Measurements from ENCODE around the gene CPLANE2. TPM values are rescaled to one million over a fixed set of nuclear protein-coding genes. Genes with fewer than 3 reads are reported as not detected.

The CPLANE2 gene
- total RNA-seq, 1 donor from 2014 or later: 5.1 TPM

GRCh38 chr1:16235944-16236510 is 956 bp downstream of the CPLANE2 start:
- peak; percentile 79 for ATAC-seq (ENCODE audit: low read depth)
- Mint-ChIP-seq H3K9me3 (no peaks in the 10 kb centered on the region), H3K4me1 (peaks cover 12% of the 10 kb centered on the region), H3K4me3 (peak overlapping the region; percentile 90), H3K27ac (peak overlapping the region; percentile 95), H3K36me3 (ENCODE audit: low read depth) (peaks cover 4% of the 10 kb centered on the region), H3K27me3 (no peaks in the 10 kb centered on the region)
- ChIA-PET CTCF (interaction anchor here (1.9 kb wide), 1 partner anchor 18 kb away, joined by 4 read pairs; no protein-coding TSS in a partner anchor), POLR2A (interaction anchor here (0.6 to 1.7 kb wide), 2 partner anchors 29 to 124 kb away, joined by 3 to 5 read pairs; no protein-coding TSS in a partner anchor)
- no peak for DNase-seq
- intact Hi-C loops (cut with micrococcal nuclease): loop anchor here (1.0 to 2.0 kb wide), 6 partner anchors 8 to 715 kb away; partner anchors contain the start of gene FBXO42
- no peak for TF ChIP-seq CTCF (IDR thresholded peaks at IDR 0.05)

- Mint-ChIP-seq H3K9me3 (no peaks in the 10 kb centered on the region), H3K4me1 (peaks cover 12% of the 10 kb centered on the region), H3K27ac (no peak overlapping the region), H3K36me3 (ENCODE audit: low read depth) (peaks cover 4% of the 10 kb centered on the region), H3K4me3 (no peak overlapping the region), H3K27me3 (no peaks in the 10 kb centered on the region)
- ATAC-seq (ENCODE audit: low read depth) (no peak), DNase-seq (no peak)
- CTCF ChIA-PET: interaction anchor here (1.9 kb wide), 1 partner anchor 18 kb away, joined by 4 read pairs; no protein-coding TSS in a partner anchor
- intact Hi-C loops (cut with micrococcal nuclease): no loop called here
- no peak for TF ChIP-seq CTCF (IDR thresholded peaks at IDR 0.05)
- POLR2A ChIA-PET: interaction anchor here (0.6 to 1.7 kb wide), 2 partner anchors 28 to 131 kb away, joined by 5 to 7 read pairs; no protein-coding TSS in a partner anchor
These were observed 1.6 kb downstream of the CPLANE2 start for GRCh38 chr1:16235347-16235746.

GRCh38 chr1:16233431-16233830 is 3.6 kb downstream of the CPLANE2 start:
- ATAC-seq (ENCODE audit: low read depth): no peak
- H3K9me3 Mint-ChIP-seq: no peaks in the 10 kb centered on the region
- peaks cover 15% of the 10 kb centered on the region for H3K4me1 Mint-ChIP-seq
- intact Hi-C loops (cut with micrococcal nuclease): no loop called here
- no peak overlapping the region for H3K27ac Mint-ChIP-seq
- ChIA-PET POLR2A (no interaction called here), CTCF (interaction anchor here (1.2 kb wide), 1 partner anchor 16 kb away, joined by 3 read pairs; no protein-coding TSS in a partner anchor)
- no peak overlapping the region for H3K4me3 Mint-ChIP-seq
- DNase-seq: no peak
- H3K36me3 Mint-ChIP-seq (ENCODE audit: low read depth): peaks cover 4% of the 10 kb centered on the region
- no peak for TF ChIP-seq CTCF (IDR thresholded peaks at IDR 0.05)
- no peaks in the 10 kb centered on the region for H3K27me3 Mint-ChIP-seq

GRCh38 chr1:16232316-16232710 is 4.7 kb downstream of the CPLANE2 start:
- H3K36me3 Mint-ChIP-seq (ENCODE audit: low read depth): peaks cover 4% of the 10 kb centered on the region
- intact Hi-C loops (cut with micrococcal nuclease): no loop called here
- H3K4me1 Mint-ChIP-seq: peaks cover 20% of the 10 kb centered on the region
- ChIA-PET POLR2A (no interaction called here), CTCF (no interaction called here)
- no peaks in the 10 kb centered on the region for H3K9me3 Mint-ChIP-seq
- ATAC-seq (ENCODE audit: low read depth) (no peak), DNase-seq (no peak)
- no peak overlapping the region for H3K4me3 Mint-ChIP-seq
- no peak for TF ChIP-seq CTCF (IDR thresholded peaks at IDR 0.05)
- no peak overlapping the region for H3K27ac Mint-ChIP-seq
- H3K27me3 Mint-ChIP-seq: peaks cover 2% of the 10 kb centered on the region

GRCh38 chr1:16231331-16232315 is 5.4 kb downstream of the CPLANE2 start:
- POLR2A ChIA-PET: no interaction called here
- intact Hi-C loops (cut with micrococcal nuclease): no loop called here
- Mint-ChIP-seq H3K27ac (no peak overlapping the region), H3K4me3 (no peak overlapping the region), H3K9me3 (no peaks in the 10 kb centered on the region), H3K4me1 (peaks cover 18% of the 10 kb centered on the region), H3K36me3 (ENCODE audit: low read depth) (peaks cover 2% of the 10 kb centered on the region), H3K27me3 (peaks cover 5% of the 10 kb centered on the region)
- TF ChIP-seq CTCF (IDR thresholded peaks at IDR 0.05): no peak
- no peak for ATAC-seq (ENCODE audit: low read depth)
- no peak for DNase-seq
- CTCF ChIA-PET: no interaction called here
